ENCODE results near the gene STAT3.
A peak's percentile ranks its signal among the peaks of the same experiment; 100 is the strongest.
"Not testable (repeated sequence)": the region's sequence is repeated elsewhere in the genome, so short reads cannot be mapped to it uniquely, and the experiment has no call there.

Gene STAT3

GRCh38 chr17:42312285-42313130 is 75.7 kb downstream of the STAT3 start:
- DNase-seq: peak; percentile 76

GRCh38 chr17:42312035-42312284 is 76.3 kb downstream of the STAT3 start:
- no peak for DNase-seq

- peak; percentile 56 for DNase-seq
Measured at GRCh38 chr17:42311240-42312034, 76.8 kb downstream of the STAT3 start.

GRCh38 chr17:42310787-42311215 is 77.4 kb downstream of the STAT3 start:
- no peak for DNase-seq

- no peak for DNase-seq
Measured at GRCh38 chr17:42309986-42310786, 78.1 kb downstream of the STAT3 start.

- DNase-seq: no peak
Measured at GRCh38 chr17:42309142-42309541, 79.1 kb downstream of the STAT3 start.

- DNase-seq: no peak
Measured at GRCh38 chr17:42308446-42308845, 79.8 kb downstream of the STAT3 start.

- DNase-seq: no peak
Measured at GRCh38 chr17:42307362-42307927, 80.8 kb downstream of the STAT3 start.

- DNase-seq: no peak
Measured at GRCh38 chr17:42306385-42306667, 81.9 kb downstream of the STAT3 start.

GRCh38 chr17:42305543-42306384 is 82.5 kb downstream of the STAT3 start:
- no peak for DNase-seq

- DNase-seq: not testable (repeated sequence)
Measured at GRCh38 chr17:42305031-42305330, 83.3 kb downstream of the STAT3 start.

- DNase-seq: no peak
Measured at GRCh38 chr17:42304187-42305030, 83.8 kb downstream of the STAT3 start.

- no peak for DNase-seq
Measured at GRCh38 chr17:42303694-42304093, 84.5 kb downstream of the STAT3 start.

GRCh38 chr17:42301022-42301421 is 87.2 kb downstream of the STAT3 start:
- DNase-seq: no peak

- DNase-seq: not testable (repeated sequence)
Measured at GRCh38 chr17:42299913-42300312, 88.3 kb downstream of the STAT3 start.

GRCh38 chr17:42299361-42299760 is 88.9 kb downstream of the STAT3 start:
- not testable (repeated sequence) for DNase-seq

GRCh38 chr17:42297775-42298174 is 90.5 kb downstream of the STAT3 start:
- not testable (repeated sequence) for DNase-seq

GRCh38 chr17:42296012-42296411 is 92.2 kb downstream of the STAT3 start:
- no peak for DNase-seq

- no peak for DNase-seq
Measured at GRCh38 chr17:42294469-42295398, 93.5 kb downstream of the STAT3 start.

- no peak for DNase-seq
Measured at GRCh38 chr17:42291129-42291528, 97.1 kb downstream of the STAT3 start.

All from CD4-positive, alpha-beta T cell treated with Interleukin-15 for 1 hour (primary cell).